ENCODE results near the gene SRSF7. TPM values are rescaled to one million over a fixed set of nuclear protein-coding genes. Genes with fewer than 3 reads are reported as not detected.
"Not testable (repeated sequence)": the region's sequence is repeated elsewhere in the genome, so short reads cannot be mapped to it uniquely, and the experiment has no call there.

The SRSF7 gene
- total and polyA plus RNA-seq, 11 donors = 28.1 to 101 (median 43.9) TPM

GRCh38 chr2:38704664-38705063 is 46.5 kb downstream of the SRSF7 start:
- no peak for ATAC-seq
- WGBS, 4 donors = 94 to 96% (median 95%) methylated on average over 2 of the region's 2 CpGs
- peaks cover 0 to 8% (median 0%) of the 10 kb centered on the region in 12 donors for H3K4me1 ChIP-seq
- no peak overlapping the region for H3K4me3 ChIP-seq
- no peaks in the 10 kb centered on the region for H3K27me3 ChIP-seq
- no peak for DNase-seq
- H3K9me3 ChIP-seq = peaks cover 0 to 12% (median 2%) of the 10 kb centered on the region in 12 donors
- no peak for TF ChIP-seq POLR2A (IDR thresholded peaks at IDR 0.05)
- TF ChIP-seq, protein P1, sequence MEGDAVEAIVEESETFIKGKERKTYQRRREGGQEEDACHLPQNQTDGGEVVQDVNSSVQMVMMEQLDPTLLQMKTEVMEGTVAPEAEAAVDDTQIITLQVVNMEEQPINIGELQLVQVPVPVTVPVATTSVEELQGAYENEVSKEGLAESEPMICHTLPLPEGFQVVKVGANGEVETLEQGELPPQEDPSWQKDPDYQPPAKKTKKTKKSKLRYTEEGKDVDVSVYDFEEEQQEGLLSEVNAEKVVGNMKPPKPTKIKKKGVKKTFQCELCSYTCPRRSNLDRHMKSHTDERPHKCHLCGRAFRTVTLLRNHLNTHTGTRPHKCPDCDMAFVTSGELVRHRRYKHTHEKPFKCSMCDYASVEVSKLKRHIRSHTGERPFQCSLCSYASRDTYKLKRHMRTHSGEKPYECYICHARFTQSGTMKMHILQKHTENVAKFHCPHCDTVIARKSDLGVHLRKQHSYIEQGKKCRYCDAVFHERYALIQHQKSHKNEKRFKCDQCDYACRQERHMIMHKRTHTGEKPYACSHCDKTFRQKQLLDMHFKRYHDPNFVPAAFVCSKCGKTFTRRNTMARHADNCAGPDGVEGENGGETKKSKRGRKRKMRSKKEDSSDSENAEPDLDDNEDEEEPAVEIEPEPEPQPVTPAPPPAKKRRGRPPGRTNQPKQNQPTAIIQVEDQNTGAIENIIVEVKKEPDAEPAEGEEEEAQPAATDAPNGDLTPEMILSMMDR (IDR thresholded peaks at IDR 0.05) = no peak
- H3K27ac ChIP-seq = no peak overlapping the region
- intact Hi-C loops (cut with DNase I) = no loop called here
- H3K36me3 ChIP-seq = no peaks in the 10 kb centered on the region

DNA sequence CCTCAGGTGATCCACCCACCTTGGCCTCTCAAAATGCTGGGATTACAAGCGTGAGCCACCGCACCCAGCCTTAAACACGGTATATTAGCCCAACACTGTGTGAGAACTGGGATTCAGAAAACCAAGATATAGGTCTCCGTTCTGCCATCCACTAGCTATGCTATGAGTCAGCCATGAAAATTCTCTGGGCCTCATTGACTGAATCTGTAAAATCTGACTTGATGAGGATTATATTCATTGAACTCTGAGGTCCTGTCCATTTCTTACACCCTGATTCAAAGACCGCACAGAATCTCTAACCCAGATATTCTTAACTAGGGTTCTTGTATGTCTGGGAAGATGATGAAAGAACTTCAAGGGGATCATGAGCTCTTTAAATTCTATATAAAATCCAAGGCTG is 47.8 kb downstream of the SRSF7 start:
- ATAC-seq; H3K4me1 ChIP-seq; H3K4me3 ChIP-seq; DNase-seq; H3K27ac ChIP-seq; H3K27me3 ChIP-seq; intact Hi-C loops (cut with DNase I); H3K36me3 ChIP-seq: not testable (repeated sequence)
- WGBS, 4 donors = 98 to 100% (median 98%) methylated on average over 5 of the region's 5 CpGs
- peaks cover 0 to 12% (median 2%) of the 10 kb centered on the region in 12 donors for H3K9me3 ChIP-seq

GRCh38 chr2:38702413-38702812 is 48.7 kb downstream of the SRSF7 start:
- Histone ChIP-seq H3K9me3 (peaks cover 0 to 12% (median 2%) of the 10 kb centered on the region in 12 donors), H3K27me3 (no peaks in the 10 kb centered on the region), H3K36me3 (no peaks in the 10 kb centered on the region), H3K4me1 (peaks cover 0 to 9% (median 0%) of the 10 kb centered on the region in 12 donors), H3K4me3 (no peak overlapping the region), H3K27ac (no peak overlapping the region)
- TF ChIP-seq, protein P1 (IDR thresholded peaks at IDR 0.05) = no peak
- TF ChIP-seq POLR2A (IDR thresholded peaks at IDR 0.05) = no peak
- 55 to 76% (median 63%) methylated on average over 1 of the region's 1 CpG for WGBS, 4 donors
- ATAC-seq = no peak
- intact Hi-C loops (cut with DNase I) = no loop called here
- no peak for DNase-seq

DNA sequence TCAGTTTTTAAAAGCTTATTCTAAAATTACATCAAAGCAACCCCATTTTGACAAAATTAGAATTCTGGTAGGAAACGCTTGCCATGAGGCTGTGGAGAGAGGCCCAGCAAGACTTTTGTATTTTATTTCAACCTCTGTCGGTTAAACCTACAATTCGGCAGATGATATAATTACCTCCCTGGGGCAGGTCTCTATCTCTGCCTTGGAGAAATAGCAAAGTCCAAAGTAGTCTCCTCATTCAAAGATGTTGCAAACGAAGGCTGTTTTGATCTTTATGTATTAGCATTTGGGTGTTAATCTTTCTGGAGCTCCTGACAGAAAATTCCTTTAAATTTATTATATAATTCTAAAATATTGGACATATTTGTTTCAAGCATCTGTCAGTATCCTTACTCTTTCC is 49.6 kb downstream of the SRSF7 start:
- H3K4me3 ChIP-seq = no peak overlapping the region
- DNase-seq (no peak), ATAC-seq (no peak)
- H3K36me3 ChIP-seq = peaks cover 0 to under 1% (median 0%) of the 10 kb centered on the region in 9 donors
- peaks cover 0 to 12% (median 2%) of the 10 kb centered on the region in 12 donors for H3K9me3 ChIP-seq
- intact Hi-C loops (cut with DNase I) = no loop called here
- peak overlapping the region in 1 of 12 donors; percentile 61 for H3K27ac ChIP-seq
- WGBS, 4 donors = 95 to 98% (median 96%) methylated on average over 4 of the region's 4 CpGs
- TF ChIP-seq, protein P1 (IDR thresholded peaks at IDR 0.05) = no peak
- no peak for TF ChIP-seq POLR2A (IDR thresholded peaks at IDR 0.05)
- peaks cover 0 to 17% (median 0%) of the 10 kb centered on the region in 12 donors for H3K4me1 ChIP-seq
- no peaks in the 10 kb centered on the region for H3K27me3 ChIP-seq

DNA sequence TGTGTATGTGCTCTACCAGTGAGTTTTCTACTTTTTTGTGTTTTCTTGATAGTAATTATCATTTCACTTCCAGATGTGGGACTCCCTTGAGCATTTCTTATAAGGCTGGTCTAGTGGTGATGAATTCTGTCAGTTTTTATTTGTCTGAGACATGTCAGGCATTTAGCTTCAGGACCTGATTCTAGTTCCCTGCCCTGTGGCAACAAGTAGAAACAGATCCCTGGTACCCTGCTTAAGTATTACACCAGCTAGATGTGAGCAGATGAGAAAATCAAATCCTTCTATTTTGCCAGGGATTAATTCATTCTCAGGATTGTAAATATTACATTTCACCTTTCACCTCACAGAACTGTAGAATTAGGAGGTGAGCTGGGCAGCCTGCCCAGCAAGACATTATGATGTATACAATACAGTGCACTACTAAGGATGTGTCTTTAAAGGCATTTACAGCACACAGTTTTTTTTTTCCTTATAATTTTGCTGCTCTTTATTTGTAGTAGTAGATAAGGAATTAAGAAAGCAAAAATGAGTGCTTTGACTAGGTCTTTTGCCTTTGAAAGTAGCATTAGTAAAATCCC is 50.2 kb downstream of the SRSF7 start:
- H3K4me1 ChIP-seq = peaks cover 0 to 17% (median 0%) of the 10 kb centered on the region in 12 donors
- intact Hi-C loops (cut with DNase I) = no loop called here
- H3K27ac ChIP-seq = peak overlapping the region in 1 of 12 donors; percentile 61
- peaks cover 0 to 3% (median 0%) of the 10 kb centered on the region in 9 donors for H3K36me3 ChIP-seq
- peaks cover 0 to 12% (median 2%) of the 10 kb centered on the region in 12 donors for H3K9me3 ChIP-seq
- no peak for DNase-seq
- no peak for ATAC-seq
- H3K4me3 ChIP-seq = no peak overlapping the region
- no peak for TF ChIP-seq POLR2A (IDR thresholded peaks at IDR 0.05)
- H3K27me3 ChIP-seq = no peaks in the 10 kb centered on the region
